ENCODE measurements around the gene TMEM31.
A peak's percentile ranks its signal among the peaks of the same experiment; 100 is the strongest.

TMEM31 gene

GRCh38 chrX:103681443-103681842 is 29.3 kb upstream of the TMEM31 start:
- Histone ChIP-seq H3K27ac (ENCODE audit: low read length) (no peak overlapping the region), H3K9ac (ENCODE audit: low read depth, low read length) (no peak overlapping the region), H3K9me3 (ENCODE audit: insufficient read depth, low read length, severe bottlenecking) (no peaks in the 10 kb centered on the region), H3K4me2 (ENCODE audit: insufficient read depth, low read length) (no peak overlapping the region), H3K79me2 (ENCODE audit: insufficient read depth, low read length) (peaks cover 32% of the 10 kb centered on the region), H2AFZ (ENCODE audit: low read depth, low read length) (no peak overlapping the region), H3K4me1 (ENCODE audit: insufficient read depth, low read length) (peaks cover 18% of the 10 kb centered on the region), H3K36me3 (ENCODE audit: insufficient read depth, low read length) (peaks cover 70% of the 10 kb centered on the region), H3K4me3 (ENCODE audit: low read depth in 1 of 2, low read length in 2 of 2) (no peak overlapping the region), H3K27me3 (ENCODE audit: insufficient read depth, low read length, poor library complexity) (no peaks in the 10 kb centered on the region), H4K20me1 (ENCODE audit: insufficient read depth, low read length) (peaks cover 10% of the 10 kb centered on the region; the same call in 1 of the 2 replicates)
- TF ChIP-seq CTCF (IDR thresholded peaks at IDR 0.05; ENCODE audit: borderline replicate concordance, extremely low read depth, low read length, poor library complexity, severe bottlenecking) (no peak), EZH2 (IDR thresholded peaks at IDR 0.05; ENCODE audit: borderline replicate concordance, low read depth, low read length, severe bottlenecking) (no peak)
- no peak for ATAC-seq (ENCODE audit: insufficient read depth, low read depth)
- no peak for DNase-seq

- Histone ChIP-seq H4K20me1 (ENCODE audit: insufficient read depth, low read length) (peaks cover 10% of the 10 kb centered on the region; the same call in 1 of the 2 replicates), H3K27me3 (ENCODE audit: insufficient read depth, low read length, poor library complexity) (no peaks in the 10 kb centered on the region), H3K36me3 (ENCODE audit: insufficient read depth, low read length) (peaks cover 37% of the 10 kb centered on the region), H3K4me3 (ENCODE audit: low read depth in 1 of 2, low read length in 2 of 2) (peak overlapping the region; percentile 74 to 81), H3K4me1 (ENCODE audit: insufficient read depth, low read length) (peaks cover 35% of the 10 kb centered on the region), H2AFZ (ENCODE audit: low read depth, low read length) (no peak overlapping the region), H3K9me3 (ENCODE audit: insufficient read depth, low read length, severe bottlenecking) (no peaks in the 10 kb centered on the region), H3K79me2 (ENCODE audit: insufficient read depth, low read length) (peaks cover 45% of the 10 kb centered on the region), H3K4me2 (ENCODE audit: insufficient read depth, low read length) (peak overlapping the region; percentile 66), H3K9ac (ENCODE audit: low read depth, low read length) (peak overlapping the region; percentile 81), H3K27ac (ENCODE audit: low read length) (peak overlapping the region; percentile 96)
- ATAC-seq (ENCODE audit: insufficient read depth, low read depth) (no peak), DNase-seq (no peak)
- TF ChIP-seq EZH2 (IDR thresholded peaks at IDR 0.05; ENCODE audit: borderline replicate concordance, low read depth, low read length, severe bottlenecking) (no peak), CTCF (IDR thresholded peaks at IDR 0.05; ENCODE audit: borderline replicate concordance, extremely low read depth, low read length, poor library complexity, severe bottlenecking) (no peak)
Measured at GRCh38 chrX:103685396-103685795, 25.3 kb upstream of the TMEM31 start.

- no peaks in the 10 kb centered on the region for H3K9me3 ChIP-seq (ENCODE audit: insufficient read depth, low read length, severe bottlenecking)
- H3K4me3 ChIP-seq (ENCODE audit: low read depth in 1 of 2, low read length in 2 of 2): peak within 1 kb of the TSS; percentile 74 to 81
- TF ChIP-seq EZH2 (IDR thresholded peaks at IDR 0.05; ENCODE audit: borderline replicate concordance, low read depth, low read length, severe bottlenecking) (no peak), CTCF (IDR thresholded peaks at IDR 0.05; ENCODE audit: borderline replicate concordance, extremely low read depth, low read length, poor library complexity, severe bottlenecking) (no peak)
- H3K79me2 ChIP-seq (ENCODE audit: insufficient read depth, low read length): peaks cover 45% of the 10 kb centered on the region
- H3K4me2 ChIP-seq (ENCODE audit: insufficient read depth, low read length): peak within 1 kb of the TSS; percentile 86
- peak within 1 kb of the TSS; percentile 96 for H3K27ac ChIP-seq (ENCODE audit: low read length)
- peak within 1 kb of the TSS; percentile 91 for H2AFZ ChIP-seq (ENCODE audit: low read depth, low read length)
- ATAC-seq (ENCODE audit: insufficient read depth, low read depth) (peak; percentile 86), DNase-seq (peak; percentile 91)
- peaks cover 35% of the 10 kb centered on the region for H3K4me1 ChIP-seq (ENCODE audit: insufficient read depth, low read length)
- no peaks in the 10 kb centered on the region for H3K27me3 ChIP-seq (ENCODE audit: insufficient read depth, low read length, poor library complexity)
- H4K20me1 ChIP-seq (ENCODE audit: insufficient read depth, low read length): peaks cover 10% of the 10 kb centered on the region; the same call in 1 of the 2 replicates
- peaks cover 30% of the 10 kb centered on the region for H3K36me3 ChIP-seq (ENCODE audit: insufficient read depth, low read length)
- peak within 1 kb of the TSS; percentile 84 for H3K9ac ChIP-seq (ENCODE audit: low read depth, low read length)
Measured at GRCh38 chrX:103686199-103687072, 24.3 kb upstream of the TMEM31 start, which contains the start of gene MORF4L2. Gene MORF4L2 (minus strand): TSS chrX:103686699. CDS start chrX:103677027, 9,672 bp downstream.
